ENCODE measurements around the gene CENPA.

The CENPA gene

GRCh38 chr2:26785431-26786206, at the start of gene CENPA:
Gene CENPA (plus strand): TSS chr2:26786056. CDS start chr2:26786197, 141 bp downstream.
- Histone ChIP-seq H3K27ac (peak within 1 kb of the TSS; percentile 75), H3K27me3 (ENCODE audit: insufficient read depth, low read depth, severe bottlenecking) (no peaks in the 10 kb centered on the region), H3K36me3 (peaks cover 42% of the 10 kb centered on the region), H3K9me3 (ENCODE audit: severe bottlenecking) (peaks cover 4% of the 10 kb centered on the region), H3K4me3 (ENCODE audit: low read depth, low read length) (peak within 1 kb of the TSS; percentile 63)
- TF ChIP-seq CTCF (IDR thresholded peaks at IDR 0.05; ENCODE audit: low read depth, low read length), result no peak
- DNase-seq, result peak; percentile 99

- Histone ChIP-seq H3K36me3 (no peaks in the 10 kb centered on the region), H3K27me3 (ENCODE audit: insufficient read depth, low read depth, severe bottlenecking) (no peaks in the 10 kb centered on the region), H3K27ac (peak overlapping the region; percentile 93), H3K9me3 (ENCODE audit: severe bottlenecking) (no peaks in the 10 kb centered on the region), H3K4me3 (ENCODE audit: low read depth, low read length) (no peak overlapping the region)
- DNase-seq, result no peak
- no peak for TF ChIP-seq CTCF (IDR thresholded peaks at IDR 0.05; ENCODE audit: low read depth, low read length)
Measured at GRCh38 chr2:26737221-26737620, 48.6 kb upstream of the CENPA start.

- DNase-seq, result peak; percentile 95
- Histone ChIP-seq H3K27ac (peak overlapping the region; percentile 93), H3K36me3 (no peaks in the 10 kb centered on the region), H3K4me3 (ENCODE audit: low read depth, low read length) (no peak overlapping the region), H3K27me3 (ENCODE audit: insufficient read depth, low read depth, severe bottlenecking) (no peaks in the 10 kb centered on the region), H3K9me3 (ENCODE audit: severe bottlenecking) (no peaks in the 10 kb centered on the region)
- no peak for TF ChIP-seq CTCF (IDR thresholded peaks at IDR 0.05; ENCODE audit: low read depth, low read length)
Measured at GRCh38 chr2:26738481-26738880, 47.4 kb upstream of the CENPA start.

- TF ChIP-seq CTCF (IDR thresholded peaks at IDR 0.05; ENCODE audit: low read depth, low read length), result no peak
- no peaks in the 10 kb centered on the region for H3K9me3 ChIP-seq (ENCODE audit: severe bottlenecking)
- no peaks in the 10 kb centered on the region for H3K27me3 ChIP-seq (ENCODE audit: insufficient read depth, low read depth, severe bottlenecking)
- peak overlapping the region; percentile 93 for H3K27ac ChIP-seq
- H3K4me3 ChIP-seq (ENCODE audit: low read depth, low read length), result no peak overlapping the region
- DNase-seq, result no peak
- no peaks in the 10 kb centered on the region for H3K36me3 ChIP-seq
Measured at GRCh38 chr2:26739514-26739913, 46.3 kb upstream of the CENPA start.

- peak overlapping the region; percentile 93 for H3K27ac ChIP-seq
- no peak overlapping the region for H3K4me3 ChIP-seq (ENCODE audit: low read depth, low read length)
- TF ChIP-seq CTCF (IDR thresholded peaks at IDR 0.05; ENCODE audit: low read depth, low read length), result no peak
- no peaks in the 10 kb centered on the region for H3K9me3 ChIP-seq (ENCODE audit: severe bottlenecking)
- no peak for DNase-seq
- no peaks in the 10 kb centered on the region for H3K36me3 ChIP-seq
- no peaks in the 10 kb centered on the region for H3K27me3 ChIP-seq (ENCODE audit: insufficient read depth, low read depth, severe bottlenecking)
Measured at GRCh38 chr2:26740346-26740745, 45.5 kb upstream of the CENPA start.

- Histone ChIP-seq H3K27ac (peak overlapping the region; percentile 93), H3K4me3 (ENCODE audit: low read depth, low read length) (no peak overlapping the region), H3K27me3 (ENCODE audit: insufficient read depth, low read depth, severe bottlenecking) (no peaks in the 10 kb centered on the region), H3K36me3 (no peaks in the 10 kb centered on the region), H3K9me3 (ENCODE audit: severe bottlenecking) (no peaks in the 10 kb centered on the region)
- peak; percentile 94 for DNase-seq
- TF ChIP-seq CTCF (IDR thresholded peaks at IDR 0.05; ENCODE audit: low read depth, low read length), result peak; percentile 87
Measured at GRCh38 chr2:26740890-26741302, 45.0 kb upstream of the CENPA start.
